HG03025 (cell line): Measurements from ENCODE around the gene UTS2R.
"Not testable (repeated sequence)": the region's sequence is repeated elsewhere in the genome, so short reads cannot be mapped to it uniquely, and the experiment has no call there.

Experiments used
- ATAC-seq: cut with Tn5 transposase; IDR thresholded peaks from one replicate; pipeline ENCODE4 v1.9.1; 2021; ENCODE audit warnings: mild to moderate bottlenecking, moderate library complexity; ENCODE audit not compliant: unreplicated experiment, low FRiP score

UTS2R gene

DNA sequence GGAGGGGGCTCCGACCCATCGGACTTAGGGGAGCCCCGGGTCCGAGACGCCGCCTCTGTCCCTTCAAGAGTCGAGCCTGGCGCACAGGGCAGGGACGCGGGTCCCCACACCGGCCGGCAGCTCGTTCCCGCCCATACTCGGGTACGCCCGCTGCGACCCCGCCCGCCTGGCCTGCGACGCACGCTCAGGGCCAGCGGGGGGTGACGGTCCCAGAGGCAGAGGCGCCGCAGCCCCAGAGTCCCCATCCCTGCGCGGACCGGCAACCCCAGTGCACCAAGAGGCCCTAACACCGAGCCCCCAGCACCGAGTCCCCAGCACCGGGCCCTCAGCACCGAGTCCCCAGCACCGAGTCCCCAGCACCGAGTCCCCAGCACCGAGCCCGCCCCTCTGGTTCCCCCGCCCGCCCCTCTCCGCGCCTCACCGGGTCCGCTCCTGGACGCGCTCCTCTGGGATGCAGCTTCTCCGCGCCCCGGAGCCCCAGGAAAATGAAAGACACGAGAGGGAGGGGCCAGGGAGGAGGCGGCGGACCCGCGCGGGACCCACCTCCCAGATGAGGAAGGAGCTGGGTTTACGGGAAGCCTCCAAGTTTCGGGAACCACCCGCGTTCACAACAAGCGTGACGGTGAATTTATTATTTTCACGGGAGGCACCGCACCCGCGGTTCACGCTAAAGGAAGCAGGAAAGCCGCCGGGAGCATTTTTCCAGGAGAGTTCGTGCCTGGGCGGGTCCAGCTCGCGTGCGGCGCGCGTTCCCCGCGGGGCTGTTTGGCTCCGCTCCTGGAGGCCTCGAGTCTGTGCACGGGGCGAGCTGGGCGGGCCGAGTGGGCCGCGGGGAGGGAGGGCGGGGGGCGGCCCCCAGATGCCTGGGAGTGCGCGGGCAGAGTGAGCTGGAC, 38.0 kb upstream of the UTS2R start, which contains the start of gene SECTM1:
TSS of gene SECTM1 (minus strand) at position 488 of the 893 bp plus-strand sequence. CDS start 6,526 bp downstream, outside the sequence.
- no peak for ATAC-seq

DNA sequence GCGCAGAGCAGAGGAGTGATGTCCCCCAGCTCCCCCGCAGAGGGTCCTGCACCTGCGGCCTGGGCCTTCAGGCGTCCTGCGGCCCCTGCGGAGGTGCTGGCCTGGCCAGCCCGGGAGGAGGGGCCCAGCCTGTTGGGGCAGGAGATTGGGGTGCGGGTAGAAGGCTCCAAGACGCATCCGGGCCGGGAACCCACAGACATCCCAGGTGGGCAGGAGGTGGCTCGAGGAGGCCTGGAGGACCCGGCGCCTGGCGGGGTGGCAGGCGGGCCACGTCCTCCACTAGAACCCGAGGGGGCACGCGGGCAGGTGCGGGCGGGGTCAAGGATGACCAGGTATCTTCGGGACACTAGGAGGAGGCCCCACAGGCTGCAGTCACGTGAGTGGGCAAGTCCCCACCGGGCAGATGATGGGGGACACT, 37.4 kb upstream of the UTS2R start:
- ATAC-seq, result no peak

DNA sequence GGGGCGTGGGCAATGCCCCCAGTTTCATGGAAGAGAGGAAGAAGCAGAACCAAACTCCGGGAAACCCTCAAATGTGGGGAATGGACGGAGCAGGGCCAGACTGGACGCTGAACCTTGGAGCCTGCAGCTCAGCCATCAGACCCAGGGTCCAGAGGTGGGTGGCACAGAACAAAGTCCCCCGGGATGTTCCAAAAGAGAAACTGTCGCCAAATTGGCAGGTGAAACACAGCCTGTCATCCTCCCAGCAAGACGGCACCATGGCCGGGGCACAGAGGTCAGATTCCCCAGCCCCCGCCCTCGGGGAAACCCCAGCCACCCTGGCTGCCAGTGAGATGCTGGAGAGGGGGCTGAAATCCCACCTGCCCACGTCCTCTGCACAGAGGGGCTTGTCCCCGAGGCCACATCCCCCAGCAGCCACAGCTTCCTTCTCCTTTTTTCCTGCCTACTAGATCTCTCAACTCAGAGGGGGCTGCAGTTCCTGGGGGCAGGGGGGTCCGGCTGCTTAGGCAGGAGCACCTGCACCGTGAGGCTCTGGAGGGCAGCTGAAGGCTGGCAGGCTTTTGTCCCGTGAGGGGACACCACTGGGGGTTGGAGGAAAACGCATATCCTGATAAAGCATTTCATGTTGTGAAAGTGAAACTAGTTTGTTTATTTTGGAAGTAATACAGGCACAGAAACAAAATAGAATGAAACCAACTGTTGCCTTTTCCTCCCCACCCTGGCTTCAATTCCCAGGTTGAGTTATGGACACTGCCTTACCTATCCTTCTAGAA, 36.8 kb upstream of the UTS2R start:
- no peak for ATAC-seq

GRCh38 chr17:82338858-82339633, 32.5 kb upstream of the UTS2R start:
- no peak for ATAC-seq

DNA sequence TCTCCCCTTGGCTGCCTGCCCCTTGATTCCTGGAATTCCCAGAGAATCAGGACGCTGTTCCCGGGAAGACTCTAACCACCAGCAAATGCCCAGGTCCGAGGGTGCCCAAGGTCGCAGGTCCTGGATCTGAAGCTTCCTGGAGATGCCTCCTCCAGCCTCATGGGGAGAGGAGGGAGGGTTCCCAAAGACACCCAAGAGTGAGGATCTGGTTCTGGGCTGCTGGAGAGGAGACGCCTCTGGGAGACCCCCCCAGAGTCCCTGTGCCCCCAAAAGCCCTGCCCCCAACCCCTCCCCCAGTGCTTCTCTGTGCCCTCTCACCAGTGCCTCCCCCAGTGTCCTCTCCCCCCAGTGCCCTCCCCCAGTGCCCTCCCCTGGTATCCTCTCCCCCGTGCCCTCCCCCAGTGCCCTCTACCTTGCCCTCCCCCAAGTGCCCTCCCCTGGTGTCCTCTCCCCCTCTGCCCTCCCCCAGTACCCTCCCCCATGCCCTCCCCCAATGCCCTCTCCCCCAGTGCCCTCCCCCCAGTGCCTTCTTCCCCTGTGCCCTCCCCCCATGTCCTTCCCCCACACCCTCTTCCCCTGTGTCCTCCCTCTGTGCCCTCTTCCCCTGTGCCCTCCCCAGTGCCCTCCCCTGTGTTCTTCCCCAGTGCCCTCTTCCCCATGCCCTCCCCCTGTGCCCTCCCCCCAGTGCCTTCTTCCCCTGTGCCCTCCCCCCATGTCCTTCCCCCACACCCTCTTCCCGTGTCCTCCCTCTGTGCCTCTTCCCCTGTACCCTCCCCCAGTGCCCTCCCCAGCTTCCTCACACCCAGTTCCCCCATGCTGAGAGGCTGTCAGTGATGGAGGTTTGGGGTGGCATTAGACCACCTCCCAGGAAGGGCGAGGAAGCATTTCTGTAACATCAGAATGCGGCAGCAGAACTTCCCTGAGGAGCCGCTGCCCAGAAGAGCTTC, 31.7 kb upstream of the UTS2R start:
- ATAC-seq, result no peak

DNA sequence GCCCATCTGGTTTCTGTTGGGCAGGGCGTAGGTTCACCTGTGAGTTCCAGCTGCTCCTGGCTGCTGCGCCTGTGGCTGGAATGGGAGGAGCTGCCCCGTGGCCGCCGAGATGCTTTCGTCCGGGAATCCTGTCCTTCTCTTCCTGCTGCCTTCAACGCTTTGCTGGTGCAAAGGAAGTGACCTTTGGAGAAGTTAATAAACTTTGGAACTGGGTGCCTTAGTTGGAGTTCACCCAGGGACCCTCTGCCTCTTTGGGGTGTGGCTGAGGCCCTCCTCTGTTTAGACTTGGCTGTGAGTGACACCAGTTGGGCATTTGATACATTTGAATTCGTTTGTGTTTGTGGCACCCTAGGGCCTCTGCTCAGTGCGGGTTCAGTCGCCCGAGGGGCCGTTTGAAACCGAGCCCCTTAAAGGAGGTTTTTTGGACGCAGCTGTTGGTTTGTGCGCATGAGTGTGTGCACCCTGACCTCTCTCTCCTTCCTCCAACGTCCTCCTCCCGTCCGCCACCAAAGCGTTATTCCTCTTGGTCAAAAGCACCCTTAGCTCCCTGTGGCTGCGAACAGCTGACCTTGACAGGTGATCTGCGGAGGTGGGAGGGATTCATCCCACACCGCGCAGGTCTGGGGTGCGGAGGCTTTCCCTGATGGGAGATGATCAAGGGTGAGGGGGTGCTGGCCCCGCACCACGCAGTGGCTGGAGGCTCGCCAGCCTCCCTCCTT, 29.0 kb upstream of the UTS2R start:
- no peak for ATAC-seq

DNA sequence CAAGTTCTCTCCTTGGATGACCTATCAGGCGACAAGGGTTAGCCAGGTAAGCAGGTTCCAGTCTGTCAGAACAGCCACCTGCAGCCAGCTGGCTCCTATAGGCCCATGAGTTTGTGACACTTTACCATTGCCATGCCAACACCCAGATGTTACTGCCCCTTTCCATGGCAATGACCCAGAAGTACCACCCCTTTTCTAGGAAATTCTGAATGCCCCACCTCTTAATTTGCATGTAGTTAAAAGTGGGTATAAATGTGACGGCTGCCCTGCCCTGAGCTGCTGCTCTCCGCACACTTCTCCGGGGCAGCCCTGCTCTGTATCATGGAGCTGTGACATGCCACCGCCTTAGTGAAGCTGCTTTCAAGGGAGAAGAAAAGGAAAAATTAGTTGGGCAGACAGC, 28.0 kb upstream of the UTS2R start:
- ATAC-seq, result no peak

GRCh38 chr17:82344175-82344907, 27.2 kb upstream of the UTS2R start:
- ATAC-seq, result no peak

DNA sequence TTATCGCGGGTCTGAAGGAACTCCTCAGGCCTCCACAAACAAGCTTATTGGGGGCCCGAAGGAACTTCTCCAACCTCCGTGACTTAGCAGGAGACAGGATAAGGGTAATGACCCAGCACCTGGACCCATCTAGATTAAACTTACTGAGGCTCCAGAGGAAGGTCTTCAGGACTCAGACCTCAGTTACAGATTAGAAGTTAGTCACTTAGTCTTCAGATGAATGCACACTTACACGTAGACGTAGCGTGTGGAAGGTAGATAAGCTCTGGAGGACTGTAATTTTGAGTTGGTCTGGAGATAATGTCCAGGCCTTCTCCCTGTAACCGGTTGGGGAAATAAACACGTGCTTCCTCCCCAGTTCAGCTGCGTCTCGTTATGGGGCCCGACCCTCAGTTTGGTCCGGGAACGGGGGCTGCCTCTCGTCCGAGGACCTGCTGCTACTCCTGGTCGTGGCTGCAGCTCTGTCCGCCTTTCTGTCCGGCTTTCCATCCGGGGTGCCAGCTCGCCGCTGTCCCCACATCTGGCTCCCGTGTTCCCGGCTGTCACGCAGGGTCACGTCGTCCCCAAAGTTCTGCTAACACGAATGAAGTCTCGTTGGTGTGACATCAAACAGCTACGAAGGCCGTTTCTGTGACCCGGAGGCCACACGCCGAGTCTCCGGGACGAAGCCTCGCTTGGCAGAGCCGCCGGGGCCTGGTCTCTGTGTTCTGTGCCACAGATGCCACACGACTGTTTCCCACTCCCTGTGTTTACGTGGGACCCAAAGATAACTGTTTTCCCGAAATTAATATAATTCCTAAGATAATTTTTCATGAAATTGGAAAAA, 26.2 kb upstream of the UTS2R start:
- ATAC-seq, result no peak

- ATAC-seq, result no peak
Measured at GRCh38 chr17:82346342-82347300, 24.9 kb upstream of the UTS2R start.

DNA sequence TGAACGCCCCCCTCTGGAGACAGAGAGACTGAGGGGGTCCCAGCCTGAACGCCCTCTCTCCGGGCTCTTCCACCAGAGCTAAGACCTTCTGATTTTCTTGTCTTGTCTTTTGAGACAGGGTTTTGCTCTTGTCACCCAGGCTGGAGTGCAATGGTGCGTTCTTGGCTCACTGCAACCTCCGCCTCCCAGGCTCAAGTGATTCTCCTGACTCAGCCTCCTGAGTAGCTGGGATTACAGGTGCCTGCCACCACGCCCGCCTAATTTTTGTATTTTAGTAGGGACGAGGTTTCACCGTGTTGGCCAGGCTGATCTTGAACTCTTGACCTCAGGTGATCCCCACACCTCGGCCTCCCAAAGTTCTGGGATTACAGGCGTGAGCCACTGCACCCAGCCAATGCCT, 23.6 kb upstream of the UTS2R start:
- not testable (repeated sequence) for ATAC-seq

DNA sequence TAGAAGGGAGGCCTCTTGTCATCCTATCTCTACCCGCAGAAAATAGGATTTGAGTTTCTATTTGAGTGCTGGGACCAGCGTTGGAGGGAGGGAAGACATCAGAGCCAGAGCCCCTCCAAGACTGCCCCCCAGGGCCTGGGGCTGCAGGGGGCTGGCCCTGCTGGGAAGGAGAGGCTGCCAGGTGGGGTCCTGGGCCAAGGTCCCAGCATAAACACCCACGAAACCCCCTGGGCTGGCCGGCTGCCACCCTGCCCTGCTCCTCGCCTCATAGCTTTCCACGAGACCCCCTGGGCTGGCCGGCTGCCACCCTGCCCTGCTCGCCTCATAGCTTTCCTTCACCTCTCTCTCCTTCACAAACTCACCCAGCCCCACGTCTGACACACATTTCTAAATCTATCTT, 23.1 kb upstream of the UTS2R start:
- ATAC-seq, result no peak

GRCh38 chr17:82348866-82349265, 22.7 kb upstream of the UTS2R start:
- no peak for ATAC-seq

DNA sequence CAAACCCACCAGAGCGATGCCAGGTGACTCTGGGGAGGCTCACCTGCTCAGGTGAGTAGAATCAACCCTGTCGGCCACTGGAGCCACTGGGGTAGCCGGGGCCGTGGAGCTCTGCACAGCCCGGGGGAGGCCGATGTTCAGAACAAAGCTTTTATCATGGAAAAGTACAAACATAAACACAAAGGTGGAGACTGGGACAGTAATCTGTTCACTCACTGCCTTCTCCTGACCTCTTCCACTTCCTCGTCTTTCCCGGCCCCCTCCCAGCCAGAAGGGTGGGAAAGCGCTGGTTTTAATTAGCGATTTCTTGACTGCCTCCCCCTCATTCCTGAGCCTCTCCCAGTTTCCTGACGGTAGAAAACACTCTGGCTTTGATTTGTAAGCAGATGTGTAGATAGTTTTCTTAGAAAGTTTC, 22.3 kb upstream of the UTS2R start:
- no peak for ATAC-seq

- no peak for ATAC-seq
Measured at GRCh38 chr17:82350182-82351030, 21.2 kb upstream of the UTS2R start.
